ENCODE measurements around the gene PTPN3.

GRCh38 chr9:109487247-109487646 is 10.9 kb downstream of the PTPN3 start:
- no peak for TF ChIP-seq CTCF (IDR thresholded peaks at IDR 0.05)
- TF ChIP-seq EZH2 (IDR thresholded peaks at IDR 0.05; ENCODE audit: borderline replicate concordance, insufficient read depth, low read depth, low read length, poor library complexity, severe bottlenecking): no peak

All from B cell (primary cell).